Measurements from ENCODE around the gene SLC18A3.

The SLC18A3 gene
- long read RNA-seq, donor 1: 0 reads
- long read RNA-seq, donor 2: 0 reads
- long read RNA-seq, donor 3: 0 reads
- long read RNA-seq, donor 4: 0 reads
- long read RNA-seq, donor 5: 0 reads
- long read RNA-seq, donor 6: 0 reads
- long read RNA-seq, donor 7: 0 reads
- long read RNA-seq, donor 8: 0 reads

DNA sequence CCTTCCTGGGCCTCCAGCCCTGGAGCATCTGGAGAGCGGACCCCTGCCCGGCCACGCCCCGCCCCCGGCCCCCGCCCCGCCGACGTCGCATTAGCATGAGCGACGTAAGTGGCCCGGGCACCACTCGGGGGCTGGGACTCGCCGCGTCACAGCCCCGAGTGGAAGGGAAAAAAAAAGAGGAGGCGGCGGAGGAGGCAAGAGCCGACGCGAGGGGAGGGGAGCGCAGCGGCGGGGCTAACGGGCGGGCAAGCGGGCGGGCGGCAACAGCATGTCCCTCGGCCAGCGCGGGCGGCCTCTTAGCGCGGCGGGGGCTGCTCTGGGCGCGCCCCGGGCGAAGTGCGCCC is at the start of gene SLC18A3:
TSS of gene SLC18A3 (plus strand) at position 197 of the 344 bp plus-strand sequence. CDS start 431 bp downstream, outside the sequence.
- no peak for DNase-seq

DNA sequence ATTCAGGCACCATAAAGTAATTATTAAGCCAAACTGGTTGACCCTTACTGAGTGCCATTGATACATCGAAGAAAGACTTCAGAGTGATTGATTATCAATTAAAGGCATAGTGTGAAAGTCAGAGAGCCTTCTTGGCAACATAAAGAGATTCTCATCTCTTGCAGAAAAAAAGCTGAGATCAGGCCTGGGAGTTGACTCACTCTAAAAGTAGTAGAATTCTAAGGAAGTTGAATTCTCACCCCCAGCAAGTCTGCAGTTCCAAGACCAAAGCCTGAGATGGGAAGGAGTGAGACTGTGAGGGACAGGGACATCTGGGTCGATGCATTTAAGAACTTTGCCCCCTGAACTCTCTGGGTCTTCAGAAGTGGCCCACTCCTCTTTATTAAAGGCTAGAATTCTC is 49.6 kb upstream of the SLC18A3 start:
- no peak for DNase-seq

DNA sequence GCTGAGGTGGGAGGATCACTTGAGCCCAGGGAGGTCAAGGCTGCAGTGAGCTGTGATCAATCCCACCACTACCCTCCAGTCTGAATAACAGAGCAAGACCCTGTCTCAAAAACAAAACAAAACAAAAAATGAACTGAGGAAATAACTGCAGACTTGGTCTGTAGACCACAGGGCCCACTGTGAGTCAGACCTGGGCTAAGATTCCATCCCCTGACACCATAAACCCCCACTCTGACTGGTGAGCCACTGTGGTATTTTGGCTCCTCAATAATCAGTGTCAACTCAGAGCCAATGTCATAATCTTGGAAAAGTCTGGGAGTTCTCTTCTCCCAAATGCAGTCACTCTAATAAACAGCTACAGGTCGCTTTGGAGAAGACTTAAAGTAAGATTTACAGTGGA is 47.2 kb upstream of the SLC18A3 start:
- no peak for DNase-seq

DNA sequence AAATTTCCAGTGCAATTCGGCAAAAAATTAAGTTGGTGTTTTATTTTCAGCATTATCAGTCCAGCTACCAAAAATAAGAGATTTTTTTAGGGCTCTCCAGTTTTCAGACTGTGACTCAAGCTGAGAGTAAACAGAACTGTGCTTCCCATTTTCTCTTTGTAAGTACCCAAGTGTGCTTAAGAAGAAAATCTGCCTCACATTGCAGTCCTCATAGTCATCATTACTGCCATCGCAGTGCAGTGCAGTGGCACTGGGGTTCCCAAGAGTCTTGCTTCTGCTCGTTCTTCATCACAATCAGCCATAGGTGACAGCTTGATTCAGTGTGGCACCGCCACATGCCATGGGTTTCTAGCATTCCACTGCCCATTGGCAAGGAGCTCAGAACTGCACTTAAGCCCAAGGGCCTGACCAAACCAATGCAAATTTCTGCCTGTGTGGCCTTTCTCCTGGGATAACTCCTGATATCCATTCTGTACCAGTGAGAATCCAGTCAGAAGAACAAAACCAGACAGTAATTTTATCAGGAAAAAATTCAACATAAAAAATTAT is 45.6 kb upstream of the SLC18A3 start:
- no peak for DNase-seq

DNA sequence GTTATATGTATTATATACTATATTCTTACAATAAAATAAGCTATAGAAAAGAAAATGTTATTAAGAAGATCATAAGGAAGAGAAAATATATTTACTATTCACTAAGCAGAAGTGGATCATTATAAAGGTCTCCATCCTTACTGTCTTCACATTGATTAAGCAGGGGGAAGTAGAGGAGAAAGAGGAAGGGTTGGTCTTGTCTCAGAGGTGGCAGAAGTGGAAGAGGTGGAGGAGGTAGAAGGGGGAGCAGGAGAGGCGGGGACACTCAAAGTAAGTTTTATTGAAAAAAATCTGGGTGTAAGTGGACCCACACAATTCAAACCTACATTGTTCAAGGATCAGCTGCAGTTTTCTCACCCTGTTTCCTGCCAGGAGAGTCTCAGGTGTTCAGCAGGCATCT is 42.3 kb upstream of the SLC18A3 start:
- DNase-seq: no peak

DNA sequence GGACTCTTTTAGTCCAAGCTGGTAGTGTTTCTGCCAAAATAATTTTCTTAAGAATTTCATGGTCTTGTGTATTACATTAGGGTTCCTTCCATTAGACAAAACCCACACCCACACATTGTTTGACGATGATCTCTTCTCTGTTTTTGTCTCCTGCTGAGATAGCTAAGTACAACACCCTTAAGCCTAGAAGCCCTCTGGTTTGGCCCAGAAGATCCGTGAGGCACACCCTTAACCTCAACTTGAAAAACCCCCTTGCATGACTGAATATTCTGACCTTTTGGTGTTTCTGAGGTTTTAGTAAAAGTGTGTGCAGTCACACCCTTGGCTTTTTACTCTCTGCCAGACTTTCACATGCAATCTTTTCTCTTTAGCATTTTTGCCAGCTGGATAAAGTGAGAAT is 41.9 kb upstream of the SLC18A3 start:
- DNase-seq: no peak

DNA sequence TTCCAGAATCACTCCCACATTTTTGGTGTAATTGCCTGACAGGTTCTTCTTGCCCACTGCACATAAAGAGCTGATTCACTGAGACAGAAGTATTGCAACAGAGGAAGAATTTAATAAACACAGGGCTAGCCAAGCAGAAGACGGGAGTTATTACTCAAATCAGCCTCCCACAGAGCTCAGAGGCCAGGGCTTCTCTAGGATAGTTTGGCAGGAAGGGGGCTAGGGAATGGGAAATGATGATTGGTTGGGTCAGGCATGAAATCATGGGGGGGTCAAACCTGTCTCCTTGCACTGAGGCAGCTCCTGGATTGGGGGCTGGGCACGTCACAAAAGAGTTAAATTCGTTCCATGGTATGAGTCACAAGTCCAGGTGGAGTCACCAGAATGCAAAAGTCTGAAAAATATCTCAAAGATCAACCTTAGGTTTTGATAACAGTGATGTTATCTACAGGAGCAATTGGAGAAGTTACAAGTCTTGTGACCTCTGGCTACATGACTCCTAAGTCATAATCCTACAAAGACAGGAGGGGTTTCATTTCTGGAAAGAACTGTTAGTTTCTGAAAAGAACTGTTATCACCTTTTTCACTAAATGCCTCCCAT is 41.0 kb upstream of the SLC18A3 start:
- DNase-seq: no peak

DNA sequence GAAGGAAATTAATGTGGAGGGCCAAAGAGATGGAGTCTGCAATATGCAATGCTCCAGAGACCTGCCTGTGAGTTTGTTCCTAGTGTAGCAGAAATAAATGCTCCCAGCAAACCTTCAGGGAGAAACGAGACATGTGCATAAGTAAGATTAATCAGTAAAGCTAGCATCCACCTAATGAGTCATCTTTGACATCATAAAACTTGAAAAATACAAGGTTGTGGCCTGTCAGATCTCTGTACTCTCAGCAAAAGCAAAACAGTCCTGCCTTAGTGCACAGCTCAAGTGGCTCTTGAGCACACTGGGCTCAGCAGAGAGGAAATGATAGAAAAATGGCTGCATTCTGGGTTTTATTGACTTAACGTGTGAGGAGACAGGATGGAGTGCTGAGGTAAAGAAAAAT is 38.7 kb upstream of the SLC18A3 start:
- DNase-seq: no peak

DNA sequence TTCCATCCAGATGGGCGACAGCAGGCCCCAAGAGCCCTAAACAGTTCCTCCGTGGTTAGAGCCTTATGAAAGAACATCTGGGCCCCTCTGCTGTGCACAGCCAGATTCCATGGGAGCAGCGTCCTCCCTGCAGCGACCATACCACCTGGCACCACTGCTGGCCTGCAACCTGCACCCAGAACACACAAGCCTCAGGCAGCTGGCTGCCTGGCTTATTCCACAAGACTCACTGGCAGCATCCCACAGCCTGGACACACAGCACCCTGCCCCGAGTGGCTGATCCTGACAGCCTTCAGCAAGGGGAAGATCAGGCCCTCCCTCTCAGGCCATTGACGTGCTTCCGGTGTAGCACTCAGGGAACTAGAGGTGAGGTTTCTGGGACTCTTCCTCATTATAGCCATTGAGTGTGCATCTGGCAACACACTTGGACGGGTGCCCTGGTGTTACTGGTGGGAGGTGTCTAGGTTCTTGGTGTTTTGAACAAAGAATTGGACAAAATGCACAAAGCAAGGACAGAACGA is 37.5 kb upstream of the SLC18A3 start:
- no peak for DNase-seq

DNA sequence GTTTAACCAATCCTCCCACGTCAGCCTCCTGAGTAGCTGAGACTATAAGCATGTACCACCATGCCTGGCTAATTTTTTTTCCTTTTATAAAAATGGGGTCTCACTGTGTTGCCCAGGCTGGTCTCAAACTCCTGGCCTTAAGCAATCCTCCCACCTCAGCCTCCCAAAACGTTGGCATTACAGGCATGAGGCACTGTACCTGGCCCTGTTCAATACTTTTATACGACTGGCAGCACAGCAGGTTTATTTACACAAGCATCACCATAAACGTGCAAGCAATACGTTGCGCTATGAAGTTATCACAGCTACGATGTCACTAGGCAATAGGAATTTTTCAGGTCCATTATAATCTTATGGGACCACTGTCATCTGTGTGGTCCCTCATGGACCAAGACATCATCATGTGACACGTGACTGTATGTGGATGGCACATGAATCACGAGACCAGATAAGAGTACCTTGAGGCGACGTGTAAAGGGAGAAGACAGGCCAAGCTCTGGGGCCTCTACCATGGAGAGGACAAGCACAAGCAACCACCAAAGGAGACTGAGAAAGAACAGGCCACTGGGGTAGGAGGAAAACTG is 34.5 kb upstream of the SLC18A3 start:
- no peak for DNase-seq

DNA sequence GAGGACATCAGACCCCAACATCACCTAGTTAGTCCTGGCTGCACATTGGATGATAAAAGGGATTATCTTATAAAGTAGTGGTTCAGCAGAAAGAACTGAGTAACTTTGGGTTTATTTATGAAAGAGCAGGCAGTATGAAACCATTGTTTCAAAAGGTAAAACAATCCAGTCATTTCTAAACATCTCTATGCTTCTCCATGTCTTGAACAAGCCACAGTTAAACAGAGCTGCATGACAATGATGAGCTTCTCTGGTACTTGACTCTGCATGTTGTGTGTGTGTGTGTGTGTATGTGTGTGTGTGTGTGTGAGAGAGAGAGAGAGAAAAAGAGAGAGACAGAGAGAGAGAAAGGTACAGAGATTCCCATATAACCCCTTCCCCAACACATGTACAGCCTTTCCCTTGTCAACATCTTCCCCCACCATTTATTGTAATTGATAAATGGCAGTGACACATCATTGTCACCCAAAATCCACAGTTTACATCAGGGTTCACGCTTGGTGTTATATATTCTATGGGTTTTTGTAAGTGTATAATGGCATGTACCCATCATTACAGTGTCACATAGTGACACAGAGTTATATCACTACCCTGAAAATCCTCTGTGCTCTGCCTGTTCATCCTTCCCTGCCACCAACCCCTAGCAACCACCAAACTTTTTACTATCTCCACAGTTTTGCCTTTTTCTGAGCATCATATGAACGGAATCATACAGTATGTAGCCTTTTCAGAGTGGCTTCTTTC is 32.8 kb upstream of the SLC18A3 start:
- DNase-seq: no peak

DNA sequence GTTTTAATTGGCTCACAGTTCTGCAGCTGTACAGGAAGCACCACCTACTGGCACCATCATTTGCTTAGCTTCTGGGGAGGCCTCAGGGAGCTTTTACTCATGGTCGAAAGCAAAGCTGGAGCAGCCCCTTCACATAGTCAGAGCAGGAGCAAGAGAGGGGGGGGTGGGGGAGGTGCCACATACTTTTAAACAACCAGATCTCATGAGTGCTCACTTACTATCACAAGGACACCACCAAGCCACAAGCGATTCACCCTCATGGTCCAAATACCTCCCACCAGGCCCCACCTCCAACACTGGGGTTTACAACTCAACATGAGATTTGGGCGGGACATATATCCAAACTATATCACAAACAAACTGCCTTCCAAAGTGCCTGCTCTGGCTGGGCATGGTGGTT is 31.7 kb upstream of the SLC18A3 start:
- no peak for DNase-seq

DNA sequence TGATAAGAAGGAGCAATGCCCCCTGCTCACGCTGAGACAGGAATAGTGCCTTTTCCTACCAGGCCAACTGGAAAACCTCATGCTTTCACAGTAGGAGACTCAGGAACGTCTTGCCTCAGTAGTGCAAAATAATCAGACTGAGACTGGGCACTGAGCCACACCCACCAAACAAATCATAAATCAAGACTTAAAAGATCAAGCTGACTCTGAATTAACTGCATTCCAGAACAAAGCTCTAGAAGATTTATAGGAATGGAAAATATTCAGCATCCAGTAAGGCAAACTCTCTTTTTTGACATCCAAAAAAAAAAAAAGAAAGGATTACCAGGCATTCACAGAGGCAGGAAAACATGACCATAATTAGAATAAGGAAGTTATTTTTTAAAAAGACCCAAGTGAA is 30.5 kb upstream of the SLC18A3 start:
- DNase-seq: no peak

DNA sequence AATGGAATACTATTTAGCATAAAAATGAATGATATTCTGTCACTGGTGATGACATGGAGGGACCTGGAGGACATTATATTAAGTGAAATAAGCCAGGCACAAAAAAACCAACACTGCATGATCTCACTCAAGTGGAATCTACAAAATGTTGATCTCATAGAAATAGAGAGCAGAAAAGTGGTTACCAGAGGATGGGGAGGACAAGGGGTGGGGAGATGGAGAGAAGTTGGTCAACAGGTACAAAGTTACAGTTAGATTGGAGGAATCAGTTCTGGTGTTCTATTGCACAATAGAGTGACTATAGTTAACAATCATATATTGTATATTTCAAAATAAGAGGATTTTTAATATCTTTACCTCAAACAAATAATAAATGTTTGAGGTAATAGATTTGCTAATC is 24.7 kb upstream of the SLC18A3 start:
- no peak for DNase-seq

DNA sequence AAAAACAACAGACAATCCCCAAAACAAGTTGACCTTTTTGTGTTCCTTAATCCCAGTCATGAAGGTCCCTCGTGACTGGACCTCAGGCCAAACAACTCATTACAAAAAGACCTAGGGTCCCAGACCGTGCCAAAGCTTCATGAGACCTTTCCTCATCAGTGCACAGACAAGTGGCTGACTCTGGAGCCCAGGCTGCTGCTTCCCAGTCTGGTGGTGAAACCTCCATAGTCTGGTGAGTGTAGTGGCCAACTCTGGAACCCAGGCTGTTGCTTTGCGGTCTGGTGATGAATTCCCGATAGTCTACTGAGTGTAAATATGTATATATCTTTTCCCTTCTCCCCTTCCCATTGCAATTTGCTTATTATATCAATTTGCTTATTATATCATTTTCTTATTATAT is 22.1 kb upstream of the SLC18A3 start:
- DNase-seq: no peak

DNA sequence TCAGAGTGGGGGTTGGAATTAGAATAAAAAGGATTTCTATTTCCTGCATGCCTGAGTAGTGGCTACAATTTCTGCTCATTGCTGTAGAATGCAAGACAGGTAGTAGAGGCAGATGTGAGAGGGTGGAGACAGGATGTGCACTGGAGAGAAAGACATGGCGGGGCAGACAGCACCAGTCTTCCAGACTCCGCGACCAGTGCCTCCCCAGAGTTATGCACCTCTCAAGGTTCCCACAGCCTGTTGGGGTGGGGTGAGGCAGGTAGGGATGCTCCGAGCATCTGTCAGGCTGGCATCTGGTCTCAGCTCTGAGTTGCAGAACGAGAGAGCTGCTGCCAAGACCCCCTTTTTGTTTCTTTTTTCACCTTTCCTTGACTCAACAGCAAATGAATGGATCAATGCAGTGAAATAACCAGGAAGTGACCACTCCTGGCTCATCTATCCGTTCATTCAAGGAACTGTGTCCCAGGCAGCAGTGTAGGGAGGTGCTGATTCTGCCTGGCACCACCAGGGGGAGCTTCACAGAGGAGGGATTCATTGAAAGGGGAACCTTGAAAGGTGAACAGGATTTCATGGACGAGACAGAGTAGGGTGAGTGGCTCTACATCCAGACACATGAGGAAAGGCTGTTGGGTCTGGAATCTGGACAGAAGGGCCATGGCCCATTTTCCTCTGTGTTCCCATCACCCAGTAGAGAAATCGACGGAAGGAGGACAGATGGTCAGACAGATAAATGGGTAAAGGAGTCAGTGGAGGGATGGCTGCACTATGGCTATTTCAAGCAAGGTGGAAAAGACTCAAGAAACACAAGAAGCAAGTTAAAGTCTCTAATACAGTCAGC is 17.2 kb upstream of the SLC18A3 start:
- no peak for DNase-seq

DNA sequence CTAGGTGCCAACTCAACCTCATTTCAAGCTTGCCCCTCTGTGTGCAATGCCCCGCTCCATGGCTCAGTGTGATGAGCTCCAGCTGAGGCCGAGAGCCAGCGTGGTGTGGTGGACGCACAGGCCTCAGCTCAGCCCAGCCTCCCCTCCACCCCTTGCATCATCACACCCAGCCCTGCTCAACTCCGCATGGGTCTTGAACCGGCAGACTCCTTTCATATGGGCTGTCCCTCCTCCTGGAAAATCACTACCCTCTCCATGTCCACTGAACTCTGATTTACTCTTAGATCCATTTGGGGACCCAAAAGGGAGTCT is 16.6 kb upstream of the SLC18A3 start:
- no peak for DNase-seq

DNA sequence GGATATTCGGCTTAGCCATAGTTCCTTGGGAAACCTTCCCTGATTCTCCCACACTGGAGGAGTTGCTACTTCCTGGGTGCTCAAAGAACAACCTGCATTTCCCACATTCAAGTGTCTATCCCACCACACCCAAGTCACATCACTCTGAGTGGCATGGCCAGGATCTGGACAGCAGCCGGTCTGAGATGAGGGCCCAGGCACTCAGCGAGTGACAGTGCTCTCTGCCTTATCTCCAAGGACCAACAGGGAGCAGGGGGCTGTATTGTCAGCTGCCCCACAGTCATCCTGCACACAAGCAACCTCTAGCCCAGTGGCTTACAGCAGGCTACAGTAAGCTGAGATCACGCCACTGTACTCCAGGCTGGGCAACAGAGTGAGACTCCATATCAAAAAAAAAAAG is 16.1 kb upstream of the SLC18A3 start:
- DNase-seq: no peak

DNA sequence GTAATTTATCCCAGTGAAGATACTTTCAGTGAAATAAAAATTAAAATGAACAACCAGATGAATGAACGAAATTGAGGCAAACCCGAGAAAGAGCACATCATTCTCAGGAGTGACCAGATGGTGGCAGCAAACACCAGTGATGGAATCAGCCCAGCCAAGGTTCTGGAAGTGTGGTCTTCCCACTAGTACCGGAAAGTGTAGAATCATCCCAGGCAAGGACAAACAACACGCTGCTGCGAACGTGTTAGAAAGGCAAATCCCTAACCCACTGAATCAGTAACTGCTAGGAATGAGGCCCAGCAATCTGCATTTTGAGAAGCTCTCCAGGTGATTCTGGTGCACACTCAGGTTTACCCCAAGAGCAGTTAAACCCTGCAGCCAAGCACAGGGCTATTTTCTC is 15.5 kb upstream of the SLC18A3 start:
- peak; percentile 22 for DNase-seq

DNA sequence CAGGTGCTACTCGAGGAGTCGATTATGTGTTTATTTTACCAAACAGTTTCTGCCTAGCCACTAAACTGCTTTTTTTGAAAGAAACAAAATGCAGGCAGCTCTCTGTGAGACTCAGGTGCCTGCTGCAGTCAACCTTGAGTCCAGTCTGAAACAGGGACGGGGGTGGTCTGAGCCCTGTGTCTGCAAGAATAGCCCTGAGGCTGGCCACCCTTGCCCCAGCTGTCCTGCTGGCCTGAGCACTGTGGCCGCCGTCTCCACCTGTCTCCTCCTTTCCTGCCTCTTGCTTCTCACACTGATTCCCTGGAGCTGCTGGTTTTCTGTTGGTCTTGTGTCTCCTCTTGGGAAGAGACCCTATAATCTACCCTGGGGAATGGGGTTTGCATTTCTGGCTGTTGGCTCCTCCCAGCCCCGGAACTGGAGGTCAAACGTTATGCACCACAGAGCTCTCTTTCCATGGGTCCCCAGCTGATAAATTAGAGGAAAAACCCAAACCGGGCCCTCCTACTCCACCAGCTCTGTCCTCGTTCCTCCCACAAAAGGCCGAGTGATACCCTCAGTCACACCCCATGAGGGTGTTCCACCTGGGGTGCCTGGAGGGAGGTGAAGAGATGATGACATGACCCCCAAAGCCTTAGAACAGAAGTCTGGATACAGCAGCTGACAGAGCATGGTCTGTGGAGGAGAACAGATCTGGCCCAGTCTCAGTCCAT is 15.0 kb upstream of the SLC18A3 start:
- no peak for DNase-seq

DNA sequence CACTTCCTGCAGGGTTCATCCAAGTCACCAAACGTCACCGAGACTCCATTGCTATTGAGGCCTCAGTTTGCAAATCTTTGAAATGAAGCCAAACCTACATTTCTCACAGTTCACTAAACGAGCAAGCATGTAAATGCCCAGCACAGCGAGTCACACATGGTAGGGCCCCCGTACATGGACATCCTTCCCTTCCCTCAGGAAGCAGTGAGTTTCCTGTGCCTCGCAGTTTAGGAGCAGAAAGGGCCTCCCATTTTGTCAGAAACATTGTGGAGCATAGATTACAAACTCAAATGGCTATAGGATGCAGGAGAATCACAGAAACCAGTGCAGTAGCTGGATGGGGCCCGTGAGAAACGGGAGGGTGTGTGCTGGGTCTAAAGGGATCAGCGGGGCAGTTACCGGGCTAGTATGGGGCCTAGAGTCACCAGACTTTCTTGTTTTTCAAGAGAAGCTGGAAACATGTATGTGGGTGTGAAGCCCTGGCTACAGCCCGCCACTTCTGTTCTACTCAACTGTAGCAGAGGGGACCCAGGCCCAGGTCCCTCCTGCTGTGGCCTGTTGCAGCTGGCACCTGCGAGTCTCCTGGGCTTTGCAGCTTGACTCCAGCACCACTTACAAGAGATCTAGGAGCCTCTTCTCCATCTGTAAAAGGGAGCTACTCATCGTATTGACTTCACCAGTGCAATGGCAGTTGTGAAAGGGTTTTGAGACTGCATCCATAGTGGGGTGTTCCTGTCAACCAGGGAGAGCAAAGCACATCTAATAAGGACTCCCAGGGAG is 14.2 kb upstream of the SLC18A3 start:
- no peak for DNase-seq
